Measurements from ENCODE around the gene WDR27. TPM values are rescaled to one million over a fixed set of nuclear protein-coding genes. Genes with fewer than 3 reads are reported as not detected.

WDR27 gene
- total RNA-seq, 5 donors from 2014 or later (not counting 1 experiment from before 2014, with no cell fraction given): 39.7 to 71.5 (median 52.5) TPM

DNA sequence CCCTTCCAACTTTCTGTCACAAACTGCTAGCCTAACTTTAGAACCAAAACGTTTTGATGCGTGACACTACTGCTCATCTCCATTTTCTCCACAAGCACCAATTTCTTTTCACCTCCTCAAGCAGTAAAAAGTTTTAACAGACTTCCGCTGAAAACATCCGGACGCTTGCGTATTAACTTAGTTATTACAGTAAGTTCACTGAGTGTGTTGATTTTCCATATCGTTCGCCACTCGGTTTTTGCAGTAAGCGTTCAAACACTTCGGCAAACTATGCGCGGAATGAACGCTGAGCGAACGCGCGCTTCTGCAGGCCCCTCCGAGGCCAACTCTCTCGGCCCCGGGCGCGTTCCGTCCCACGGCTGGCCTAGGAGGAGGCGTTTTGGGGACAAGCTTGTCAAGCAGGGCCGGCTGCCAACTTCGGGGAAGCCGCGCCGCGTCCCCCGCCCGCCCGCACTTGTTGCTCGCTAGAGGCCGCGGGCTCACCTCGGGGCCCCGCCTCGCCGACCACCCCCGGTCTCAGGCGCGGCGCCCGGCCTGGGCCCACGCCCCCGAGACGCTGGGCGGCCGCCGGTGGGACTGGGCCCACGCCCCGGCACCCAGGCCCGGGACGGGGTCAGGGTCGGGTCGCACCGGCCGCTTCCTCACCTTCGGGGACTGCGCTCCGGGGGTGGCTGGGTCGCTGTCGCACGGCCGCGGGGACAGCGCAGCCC is 21.5 kb upstream of the WDR27 start:
- Histone ChIP-seq H3K4me3 (ENCODE audit: control insufficient read depth in 1 of 2, extremely low read depth in 1 of 2, low read length in 1 of 2) (peak overlapping the region; percentile 83 to 94), H3K27ac (ENCODE audit: low read length) (peak overlapping the region; percentile 86), H3K9me3 (no peaks in the 10 kb centered on the region), H3K36me3 (ENCODE audit: control insufficient read depth in 2 of 2, extremely low read depth in 1 of 2, insufficient read depth in 1 of 2, low read length in 1 of 2) (no peaks in the 10 kb centered on the region), H3K27me3 (replicated peaks in 1 of 2; ENCODE audit: control insufficient read depth in 2 of 2, extremely low read depth in 1 of 2, insufficient read depth in 2 of 2, low read length in 1 of 2) (no peaks in the 10 kb centered on the region), H3K4me1 (ENCODE audit: control insufficient read depth in 1 of 2, extremely low read depth in 1 of 2, insufficient read depth in 2 of 2, low read length in 2 of 2) (peaks cover 5 to 19% of the 10 kb centered on the region in 2 experiments)
- CTCF ChIA-PET: interaction anchor here in 1 of 2 donors (0.7 to 1.4 kb wide), 2 partner anchors 7 to 21 kb away, joined by 3 to 4 read pairs; partner anchors contain the start of genes C6orf120 and WDR27
- H3K27ac Mint-ChIP-seq: peak overlapping the region; percentile 95 to 96
- under 1% methylated on average over 66 of the region's 70 CpGs for WGBS (ENCODE audit: insufficient coverage)
- H3K4me3 Mint-ChIP-seq: peak overlapping the region; percentile 93 to 96 (median 93)
- H3K36me3 Mint-ChIP-seq: peaks cover 5% of the 10 kb centered on the region
- peak; percentile 42 to 78 (median 62) for DNase-seq
- POLR2A ChIA-PET: interaction anchor here (0.5 to 2.2 kb wide), 5 partner anchors 18 to 510 kb away, joined by 3 to 22 read pairs (median 4); partner anchors contain the start of genes C6orf120 (in 1 of the 2) and WDR27 (in 1 of the 2)
- peaks cover 46 to 50% (median 49%) of the 10 kb centered on the region in 3 donors for H3K4me1 Mint-ChIP-seq
- peak; percentile 37 to 42 (median 40) for ATAC-seq (replicated peaks in 1 of 4)
- H3K27me3 Mint-ChIP-seq: no peaks in the 10 kb centered on the region
- no peaks in the 10 kb centered on the region for H3K9me3 Mint-ChIP-seq

DNA sequence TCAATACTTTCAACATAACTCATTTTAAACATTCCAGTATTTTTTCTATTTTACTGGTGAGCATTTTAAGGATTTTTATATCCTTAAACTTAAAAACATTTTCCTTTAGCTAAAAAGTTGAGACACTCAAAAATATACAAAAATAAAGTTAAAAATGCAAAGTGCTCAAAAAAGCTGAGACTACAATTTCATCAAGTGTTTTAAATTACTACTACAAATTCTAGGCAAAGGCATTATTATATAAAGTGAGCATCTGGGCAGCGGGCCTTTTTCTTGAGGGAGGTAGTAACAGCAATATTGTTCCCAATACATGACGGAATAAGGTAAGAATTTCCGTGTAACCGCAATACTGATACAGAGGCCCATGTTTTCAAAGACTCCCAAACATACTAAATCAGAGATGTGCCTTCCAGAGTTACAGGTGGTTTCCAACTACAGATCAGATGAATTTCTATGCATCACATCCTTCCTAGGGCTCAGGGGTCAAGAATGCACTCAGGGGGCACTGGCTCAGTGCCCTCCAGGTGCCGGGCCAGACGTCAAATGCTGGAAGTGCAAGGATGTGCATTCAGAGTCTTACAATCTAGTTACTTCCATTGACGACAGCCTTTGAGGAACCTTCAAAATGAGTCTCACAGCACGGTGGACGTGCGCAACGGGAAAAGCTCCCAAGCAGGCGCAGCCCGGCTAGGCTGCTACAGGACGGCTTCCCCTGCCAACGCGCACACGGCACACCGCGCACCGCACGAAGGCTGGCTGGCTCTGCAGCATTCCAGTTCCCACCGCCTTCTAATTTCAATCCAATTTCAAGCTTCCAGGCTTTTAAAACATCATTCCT is 20.8 kb upstream of the WDR27 start:
- Mint-ChIP-seq H3K4me1 (peaks cover 51 to 58% (median 52%) of the 10 kb centered on the region in 3 donors), H3K27ac (peak overlapping the region; percentile 95 to 96), H3K4me3 (peak overlapping the region; percentile 93 to 96 (median 93)), H3K27me3 (no peaks in the 10 kb centered on the region), H3K9me3 (no peaks in the 10 kb centered on the region), H3K36me3 (peaks cover 5% of the 10 kb centered on the region)
- ChIA-PET POLR2A (interaction anchor here (0.6 to 2.2 kb wide), 9 partner anchors 8 to 509 kb away, joined by 3 to 22 read pairs (median 4); partner anchors contain the start of genes C6orf120 (in 1 of the 2) and WDR27 (in 1 of the 2)), CTCF (interaction anchor here (0.7 to 1.7 kb wide), 9 partner anchors 8 to 509 kb away, joined by 3 to 5 read pairs (median 4); partner anchors contain the start of genes C6orf120 (in 1 of the 2) and WDR27 (in 1 of the 2))
- peak; percentile 21 to 50 (median 32) for ATAC-seq (replicated peaks in 1 of 4)
- peaks cover 5 to 21% of the 10 kb centered on the region in 2 experiments for H3K4me1 ChIP-seq (ENCODE audit: control insufficient read depth in 1 of 2, extremely low read depth in 1 of 2, insufficient read depth in 2 of 2, low read length in 2 of 2)
- peaks cover 0 to 2% of the 10 kb centered on the region in 2 donors for H3K36me3 ChIP-seq (ENCODE audit: control insufficient read depth in 2 of 2, extremely low read depth in 1 of 2, insufficient read depth in 1 of 2, low read length in 1 of 2)
- no peaks in the 10 kb centered on the region for H3K27me3 ChIP-seq (replicated peaks in 1 of 2; ENCODE audit: control insufficient read depth in 2 of 2, extremely low read depth in 1 of 2, insufficient read depth in 2 of 2, low read length in 1 of 2)
- peak overlapping the region; percentile 83 to 94 for H3K4me3 ChIP-seq (ENCODE audit: control insufficient read depth in 1 of 2, extremely low read depth in 1 of 2, low read length in 1 of 2)
- H3K9me3 ChIP-seq: no peaks in the 10 kb centered on the region
- DNase-seq: peak; percentile 11 to 68 (median 43)
- H3K27ac ChIP-seq (ENCODE audit: low read length): peak overlapping the region; percentile 86
- 1% methylated on average over 19 of the region's 22 CpGs for WGBS (ENCODE audit: insufficient coverage)

DNA sequence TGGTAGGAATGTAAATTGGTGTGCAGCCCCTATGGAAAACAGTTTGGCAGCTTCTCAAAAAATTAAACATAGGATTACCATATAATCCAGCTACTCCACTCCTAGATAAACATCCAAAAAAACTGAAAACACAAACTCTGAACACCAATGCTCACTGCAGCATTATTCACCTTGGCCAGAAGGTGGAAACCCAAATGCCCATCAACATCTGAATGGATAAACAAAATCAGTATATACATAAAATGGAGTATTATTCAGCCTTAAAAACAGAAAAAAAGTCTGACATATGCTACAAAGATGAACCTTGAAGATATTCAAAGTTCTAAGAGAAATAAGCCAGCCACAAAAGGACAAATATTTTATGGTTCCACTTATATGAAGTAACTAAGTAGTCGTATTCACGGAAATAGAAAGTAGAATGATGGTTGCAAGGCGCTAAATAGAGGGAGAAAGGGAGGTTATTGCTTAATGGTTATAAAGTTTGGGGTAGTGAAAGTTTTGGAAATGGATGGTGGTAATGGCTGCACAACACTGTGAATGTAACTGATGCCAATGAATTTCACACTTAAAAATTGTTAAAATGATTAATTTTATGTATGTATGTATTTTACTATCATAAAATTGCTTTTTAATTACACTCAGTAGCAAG is 18.5 kb upstream of the WDR27 start:
- no peaks in the 10 kb centered on the region for H3K9me3 Mint-ChIP-seq
- H3K4me1 Mint-ChIP-seq: peaks cover 47 to 58% (median 54%) of the 10 kb centered on the region in 3 donors
- peak overlapping the region; percentile 21 to 82 for H3K27ac Mint-ChIP-seq
- ChIA-PET POLR2A (no interaction called here), CTCF (interaction anchor here in 1 of 2 donors (0.7 to 1.2 kb wide), 2 partner anchors 10 to 14 kb away, joined by 5 to 6 read pairs; no protein-coding TSS in a partner anchor)
- no peaks in the 10 kb centered on the region for H3K9me3 ChIP-seq
- ATAC-seq (replicated peaks in 1 of 4) (no peak), DNase-seq (no peak)
- H3K27ac ChIP-seq (ENCODE audit: low read length): peak overlapping the region; percentile 26
- peaks cover 22% of the 10 kb centered on the region for H3K36me3 Mint-ChIP-seq
- H3K4me3 ChIP-seq (ENCODE audit: control insufficient read depth in 1 of 2, extremely low read depth in 1 of 2, low read length in 1 of 2): no peak overlapping the region
- H3K4me1 ChIP-seq (ENCODE audit: control insufficient read depth in 1 of 2, extremely low read depth in 1 of 2, insufficient read depth in 2 of 2, low read length in 2 of 2): peaks cover 5 to 20% of the 10 kb centered on the region in 2 experiments
- peaks cover 0 to 16% of the 10 kb centered on the region in 2 donors for H3K36me3 ChIP-seq (ENCODE audit: control insufficient read depth in 2 of 2, extremely low read depth in 1 of 2, insufficient read depth in 1 of 2, low read length in 1 of 2)
- no peaks in the 10 kb centered on the region for H3K27me3 ChIP-seq (replicated peaks in 1 of 2; ENCODE audit: control insufficient read depth in 2 of 2, extremely low read depth in 1 of 2, insufficient read depth in 2 of 2, low read length in 1 of 2)
- no peaks in the 10 kb centered on the region for H3K27me3 Mint-ChIP-seq
- WGBS (ENCODE audit: insufficient coverage): 100% methylated on average over 3 of the region's 3 CpGs
- peak overlapping the region in 2 of 3 donors; percentile 3 to 11 for H3K4me3 Mint-ChIP-seq

DNA sequence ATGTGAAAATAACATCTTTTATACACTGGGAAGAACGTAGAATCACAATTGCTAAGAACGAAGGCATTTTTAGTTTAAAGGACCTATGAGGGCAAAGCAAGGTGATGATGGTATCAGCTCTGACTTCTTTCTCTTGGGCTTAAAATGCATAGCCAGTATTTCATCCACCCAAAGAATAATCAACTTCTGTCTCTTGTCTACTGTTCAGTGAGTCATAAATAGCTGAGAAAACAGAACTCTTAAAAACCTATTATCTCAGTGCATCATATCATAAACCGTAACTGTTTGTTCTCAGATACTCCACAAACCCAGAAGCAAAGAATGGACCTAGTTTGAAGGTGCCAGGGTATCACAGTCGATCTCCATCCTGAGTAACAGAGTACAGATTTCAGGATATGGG is 17.3 kb upstream of the WDR27 start:
- Histone ChIP-seq H3K4me1 (ENCODE audit: control insufficient read depth in 1 of 2, extremely low read depth in 1 of 2, insufficient read depth in 2 of 2, low read length in 2 of 2) (peaks cover 5 to 14% of the 10 kb centered on the region in 2 experiments), H3K36me3 (ENCODE audit: control insufficient read depth in 2 of 2, extremely low read depth in 1 of 2, insufficient read depth in 1 of 2, low read length in 1 of 2) (peaks cover 0 to 27% of the 10 kb centered on the region in 2 donors), H3K9me3 (no peaks in the 10 kb centered on the region), H3K4me3 (ENCODE audit: control insufficient read depth in 1 of 2, extremely low read depth in 1 of 2, low read length in 1 of 2) (no peak overlapping the region), H3K27me3 (replicated peaks in 1 of 2; ENCODE audit: control insufficient read depth in 2 of 2, extremely low read depth in 1 of 2, insufficient read depth in 2 of 2, low read length in 1 of 2) (no peaks in the 10 kb centered on the region), H3K27ac (ENCODE audit: low read length) (no peak overlapping the region)
- no peak for DNase-seq
- ChIA-PET POLR2A (interaction anchor here (1.0 to 1.2 kb wide), 2 partner anchors 9 to 16 kb away, joined by 3 read pairs; no protein-coding TSS in a partner anchor), CTCF (interaction anchor here in 1 of 2 donors (1.2 kb wide), 1 partner anchor 9 kb away, joined by 6 read pairs; no protein-coding TSS in a partner anchor)
- Mint-ChIP-seq H3K27ac (peak overlapping the region; percentile 66 to 80), H3K36me3 (peaks cover 33% of the 10 kb centered on the region), H3K4me3 (no peak overlapping the region), H3K27me3 (no peaks in the 10 kb centered on the region), H3K9me3 (no peaks in the 10 kb centered on the region), H3K4me1 (peaks cover 47 to 58% (median 49%) of the 10 kb centered on the region in 3 donors)
- no peak for ATAC-seq (replicated peaks in 1 of 4)
- WGBS (ENCODE audit: insufficient coverage): no CpG with 5 or more reads among the region's 4 CpGs

DNA sequence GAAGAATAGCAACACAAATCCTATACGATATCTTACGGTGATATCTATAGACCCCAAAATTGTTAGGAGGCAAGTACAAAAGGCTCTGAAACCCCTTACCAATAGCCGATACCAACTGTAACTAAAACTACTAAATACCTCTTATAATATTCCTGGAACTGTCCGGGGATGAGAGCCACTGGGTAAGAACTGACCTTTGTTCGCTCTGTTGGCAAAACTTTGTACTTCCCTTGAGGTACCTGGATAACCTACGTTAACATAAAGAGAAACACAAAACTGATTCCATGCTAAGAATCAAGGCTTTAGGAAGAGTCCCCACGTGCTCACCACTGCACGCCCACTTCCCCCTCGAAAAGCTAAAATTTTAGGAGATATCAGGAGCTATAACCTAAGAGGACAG is 12.8 kb upstream of the WDR27 start:
- Mint-ChIP-seq H3K36me3 (peaks cover 48% of the 10 kb centered on the region), H3K27me3 (no peaks in the 10 kb centered on the region), H3K4me3 (no peak overlapping the region), H3K4me1 (peaks cover 23 to 30% (median 26%) of the 10 kb centered on the region in 3 donors), H3K9me3 (no peaks in the 10 kb centered on the region), H3K27ac (no peak overlapping the region)
- ChIA-PET POLR2A (interaction anchor here in 1 of 2 donors (1.0 kb wide), 1 partner anchor 10 kb away, joined by 4 read pairs; no protein-coding TSS in a partner anchor), CTCF (no interaction called here)
- no peak overlapping the region for H3K27ac ChIP-seq (ENCODE audit: low read length)
- H3K36me3 ChIP-seq (ENCODE audit: control insufficient read depth in 2 of 2, extremely low read depth in 1 of 2, insufficient read depth in 1 of 2, low read length in 1 of 2): peaks cover 0 to 58% of the 10 kb centered on the region in 2 donors
- no peak overlapping the region for H3K4me3 ChIP-seq (ENCODE audit: control insufficient read depth in 1 of 2, extremely low read depth in 1 of 2, low read length in 1 of 2)
- ATAC-seq (replicated peaks in 1 of 4) (no peak), DNase-seq (no peak)
- peaks cover 0 to 3% of the 10 kb centered on the region in 2 experiments for H3K4me1 ChIP-seq (ENCODE audit: control insufficient read depth in 1 of 2, extremely low read depth in 1 of 2, insufficient read depth in 2 of 2, low read length in 2 of 2)
- no peaks in the 10 kb centered on the region for H3K9me3 ChIP-seq
- 96% methylated on average over 4 of the region's 9 CpGs for WGBS (ENCODE audit: insufficient coverage)
- no peaks in the 10 kb centered on the region for H3K27me3 ChIP-seq (replicated peaks in 1 of 2; ENCODE audit: control insufficient read depth in 2 of 2, extremely low read depth in 1 of 2, insufficient read depth in 2 of 2, low read length in 1 of 2)
